A673 (cell line): ENCODE results near the gene SLC1A7.

Source experiments
- EZH2 ChIP-seq: fragments of 200-600 bp; sonication (generic); IDR thresholded peaks from 2 replicates; pipeline ENCODE4 v1.6.1; 2017; ENCODE audit warnings: borderline replicate concordance, low read depth, mild to moderate bottlenecking, mixed read lengths, antibody characterized with exemption, low read length; ENCODE audit not compliant: poor library complexity, severe bottlenecking
- TF ChIP-seq, protein P1 (sequence below): fragments of 300-800, 200-600 bp; sonication (generic); conservative IDR thresholded peaks from 2 replicates; pipeline ENCODE4 v1.5.1; 2017; ENCODE audit warnings: low read depth, mild to moderate bottlenecking, antibody characterized with exemption, low read length, moderate library complexity, mixed read lengths

DNA sequence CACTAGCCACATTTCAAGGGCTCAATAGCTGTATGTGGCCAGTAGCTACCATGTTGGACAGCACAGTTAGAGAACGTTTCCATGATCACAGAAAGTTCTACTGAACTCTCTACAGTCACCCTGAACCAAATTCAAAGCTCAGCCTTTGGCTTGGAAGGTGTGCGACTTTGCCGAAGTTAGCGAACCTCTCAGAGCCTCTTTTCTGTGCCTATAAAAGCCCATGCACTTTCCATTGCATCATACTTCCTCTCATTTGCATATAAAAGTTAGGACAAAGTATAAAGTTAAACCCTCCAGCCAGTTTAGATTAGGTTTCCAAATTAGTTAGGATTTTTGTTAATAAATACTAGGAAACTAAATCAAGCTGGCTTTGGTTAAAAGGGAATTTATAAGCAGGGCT lies 4.7 kb upstream of the SLC1A7 start:
- TF ChIP-seq, protein P1, sequence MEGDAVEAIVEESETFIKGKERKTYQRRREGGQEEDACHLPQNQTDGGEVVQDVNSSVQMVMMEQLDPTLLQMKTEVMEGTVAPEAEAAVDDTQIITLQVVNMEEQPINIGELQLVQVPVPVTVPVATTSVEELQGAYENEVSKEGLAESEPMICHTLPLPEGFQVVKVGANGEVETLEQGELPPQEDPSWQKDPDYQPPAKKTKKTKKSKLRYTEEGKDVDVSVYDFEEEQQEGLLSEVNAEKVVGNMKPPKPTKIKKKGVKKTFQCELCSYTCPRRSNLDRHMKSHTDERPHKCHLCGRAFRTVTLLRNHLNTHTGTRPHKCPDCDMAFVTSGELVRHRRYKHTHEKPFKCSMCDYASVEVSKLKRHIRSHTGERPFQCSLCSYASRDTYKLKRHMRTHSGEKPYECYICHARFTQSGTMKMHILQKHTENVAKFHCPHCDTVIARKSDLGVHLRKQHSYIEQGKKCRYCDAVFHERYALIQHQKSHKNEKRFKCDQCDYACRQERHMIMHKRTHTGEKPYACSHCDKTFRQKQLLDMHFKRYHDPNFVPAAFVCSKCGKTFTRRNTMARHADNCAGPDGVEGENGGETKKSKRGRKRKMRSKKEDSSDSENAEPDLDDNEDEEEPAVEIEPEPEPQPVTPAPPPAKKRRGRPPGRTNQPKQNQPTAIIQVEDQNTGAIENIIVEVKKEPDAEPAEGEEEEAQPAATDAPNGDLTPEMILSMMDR = no peak
- TF ChIP-seq EZH2 = no peak
